ENCODE data around the gene DCAF12. TPM values are rescaled to one million over a fixed set of nuclear protein-coding genes. Genes with fewer than 3 reads are reported as not detected.

Gene DCAF12
- polyA plus RNA-seq, 1 donor (not counting 4 experiments of a cell fraction or from before 2014, with no cell fraction given) = 33.0 TPM

GRCh38 chr9:34059954-34060353, 66.5 kb downstream of the DCAF12 start:
- no peaks in the 10 kb centered on the region for H3K36me3 ChIP-seq (ENCODE audit: control insufficient read depth in 2 of 2, extremely low read depth in 1 of 2, insufficient read depth in 2 of 2, low read length in 2 of 2)
- FAIRE-seq = no peak
- H3K79me2 ChIP-seq (ENCODE audit: control insufficient read depth, insufficient read depth, low read length) = no peaks in the 10 kb centered on the region
- H2AFZ ChIP-seq (ENCODE audit: control insufficient read depth, low read length) = no peak overlapping the region
- DNase-seq (ENCODE audit: low read depth, low spot score) = no peak
- H3K27ac ChIP-seq (ENCODE audit: control insufficient read depth, insufficient read depth, low read length) = no peak overlapping the region
- no peak overlapping the region for H3K4me3 ChIP-seq (ENCODE audit: control insufficient read depth in 2 of 3, extremely low read depth in 1 of 3, insufficient read depth in 2 of 3, low read depth in 1 of 3, low read length in 3 of 3)
- H3K4me2 ChIP-seq (ENCODE audit: control insufficient read depth, extremely low read depth, insufficient read depth, low read depth, low read length) = no peak overlapping the region
- no peaks in the 10 kb centered on the region for H3K4me1 ChIP-seq (ENCODE audit: control insufficient read depth, extremely low read depth, insufficient read depth, low read length)
- H3K27me3 ChIP-seq (ENCODE audit: control insufficient read depth, extremely low read depth, insufficient read depth, low read length) = no peaks in the 10 kb centered on the region
- no peak for TF ChIP-seq EZH2 (IDR thresholded peaks at IDR 0.05; ENCODE audit: low read length)
- TF ChIP-seq CTCF (optimal IDR thresholded peaks at IDR 0.05 in 1 of 3, IDR thresholded peaks at IDR 0.05 in 1 of 3, conservative IDR thresholded peaks at IDR 0.05 in 1 of 3; ENCODE audit: extremely low read depth in 1 of 3, insufficient read depth in 2 of 3, low read length in 3 of 3) = no peak
- H3K9ac ChIP-seq (ENCODE audit: control insufficient read depth, extremely low read depth, insufficient read depth, low read length) = no peak overlapping the region
- H3K9me1 ChIP-seq (ENCODE audit: control insufficient read depth, extremely low read depth, insufficient read depth, low read length) = no peaks in the 10 kb centered on the region
- dilution Hi-C loops (cut with MboI; ENCODE audit: extremely low pct_ligation_motif_present, low sequenced_read_pairs) = no loop called here
- H4K20me1 ChIP-seq (ENCODE audit: control insufficient read depth, extremely low read depth, insufficient read depth, low read length) = no peaks in the 10 kb centered on the region
- H3K9me3 ChIP-seq (ENCODE audit: control insufficient read depth, low read depth, low read length) = no peaks in the 10 kb centered on the region

- Histone ChIP-seq H4K20me1 (ENCODE audit: control insufficient read depth, extremely low read depth, insufficient read depth, low read length) (no peaks in the 10 kb centered on the region), H3K79me2 (ENCODE audit: control insufficient read depth, insufficient read depth, low read length) (no peaks in the 10 kb centered on the region), H3K9me3 (ENCODE audit: control insufficient read depth, low read depth, low read length) (no peaks in the 10 kb centered on the region), H3K27me3 (ENCODE audit: control insufficient read depth, extremely low read depth, insufficient read depth, low read length) (no peaks in the 10 kb centered on the region), H3K36me3 (ENCODE audit: control insufficient read depth in 2 of 2, extremely low read depth in 1 of 2, insufficient read depth in 2 of 2, low read length in 2 of 2) (no peaks in the 10 kb centered on the region), H3K4me1 (ENCODE audit: control insufficient read depth, extremely low read depth, insufficient read depth, low read length) (no peaks in the 10 kb centered on the region), H3K4me3 (ENCODE audit: control insufficient read depth in 2 of 3, extremely low read depth in 1 of 3, insufficient read depth in 2 of 3, low read depth in 1 of 3, low read length in 3 of 3) (no peak overlapping the region), H3K9ac (ENCODE audit: control insufficient read depth, extremely low read depth, insufficient read depth, low read length) (no peak overlapping the region), H2AFZ (ENCODE audit: control insufficient read depth, low read length) (no peak overlapping the region), H3K4me2 (ENCODE audit: control insufficient read depth, extremely low read depth, insufficient read depth, low read depth, low read length) (no peak overlapping the region), H3K9me1 (ENCODE audit: control insufficient read depth, extremely low read depth, insufficient read depth, low read length) (no peaks in the 10 kb centered on the region), H3K27ac (ENCODE audit: control insufficient read depth, insufficient read depth, low read length) (no peak overlapping the region)
- dilution Hi-C loops (cut with MboI; ENCODE audit: extremely low pct_ligation_motif_present, low sequenced_read_pairs) = no loop called here
- DNase-seq (ENCODE audit: low read depth, low spot score) = no peak
- FAIRE-seq = peak; percentile 57
- TF ChIP-seq CTCF (optimal IDR thresholded peaks at IDR 0.05 in 1 of 3, IDR thresholded peaks at IDR 0.05 in 1 of 3, conservative IDR thresholded peaks at IDR 0.05 in 1 of 3; ENCODE audit: extremely low read depth in 1 of 3, insufficient read depth in 2 of 3, low read length in 3 of 3) (no peak), EZH2 (IDR thresholded peaks at IDR 0.05; ENCODE audit: low read length) (no peak)
These were observed 67.2 kb downstream of the DCAF12 start for GRCh38 chr9:34059281-34059680.

All from keratinocyte (primary cell).